Breast epithelium (tissue), 4 donors: ENCODE data around the gene FAM107A. TPM values are rescaled to one million over a fixed set of nuclear protein-coding genes. Genes with fewer than 3 reads are reported as not detected.

Experiments used
- DNase-seq, 2 donors: peaks; one replicate each; pipeline ENCODE4 v3.0.0-alpha.2; 2019; ENCODE audit warnings: low spot score in 2 of 2
- H3K27ac ChIP-seq, 2 donors: fragments of 200-600 bp; sonication (generic) in 1 of 2; one replicate each; pipeline ENCODE4 v1.5.1; 2016 to 2019; ENCODE audit warnings: mild to moderate bottlenecking in 1 of 2
- H3K27me3 ChIP-seq, 2 donors: fragments of 200-600 bp; sonication (generic) in 1 of 2; one replicate each; pipeline versions ENCODE4 v1.5.1 to v1.6.0; 2017 to 2019; ENCODE audit warnings: control low read depth in 1 of 2, mild to moderate bottlenecking in 1 of 2
- H3K36me3 ChIP-seq: fragments of 200-600 bp; one replicate; pipeline ENCODE4 v1.5.1; 2019
- H3K4me1 ChIP-seq, 2 donors: fragments of 200-600 bp; sonication (generic); one replicate each; pipeline ENCODE4 v1.5.1; 2016 to 2019; ENCODE audit warnings: control low read depth in 1 of 2
- H3K4me3 ChIP-seq, 3 donors: fragments of 200-600 bp; sonication (generic); 1 replicate in 2 of 3; 2 replicates in 1 of 3; pipeline ENCODE4 v1.5.1; 2016 to 2019; ENCODE audit warnings: mild to moderate bottlenecking in 3 of 3, moderate library complexity in 2 of 3
- H3K9me3 ChIP-seq, 2 donors: fragments of 200-600 bp; sonication (generic) in 1 of 2; one replicate each; pipeline ENCODE4 v1.5.1; 2016 to 2019; ENCODE audit warnings: control low read depth in 1 of 2
- POLR2A ChIP-seq: fragments of 450-650 bp; IDR thresholded peaks from one replicate; pipeline ENCODE4 v1.6.1; 2016; ENCODE audit warnings: antibody characterized with exemption, mild to moderate bottlenecking, moderate library complexity
- POLR2AphosphoS5 ChIP-seq, 3 donors: sonication (generic); formaldehyde crosslinking; IDR thresholded peaks; one replicate each; pipeline ENCODE4 v1.6.1; 2017; ENCODE audit warnings: antibody characterized with exemption in 3 of 3
- intact Hi-C: fragments of 100-400 bp; cut with DNase I; formaldehyde crosslinking; loops from one replicate; pipeline ENCODE4 v1.15.1; 2023; ENCODE audit warnings: low total_unique reads
- total RNA-seq, 3 donors: library from RNA; depleted of rRNA; stranded (reverse); fragments of >200 nt; gene quantifications; one replicate each; pipeline ENCODE4 v1.1.0, GENCODE V29; 2016
- TF ChIP-seq, protein P1 (sequence below), 3 donors: fragments of 450-650 bp; IDR thresholded peaks; one replicate each; pipeline ENCODE4 v1.5.1; 2016 to 2017; ENCODE audit warnings: antibody characterized with exemption in 3 of 3, mild to moderate bottlenecking in 3 of 3, moderate library complexity in 3 of 3

The FAM107A gene
- total RNA-seq, 3 donors from 2014 or later = 17.7 to 64.5 (median 31.9) TPM

DNA sequence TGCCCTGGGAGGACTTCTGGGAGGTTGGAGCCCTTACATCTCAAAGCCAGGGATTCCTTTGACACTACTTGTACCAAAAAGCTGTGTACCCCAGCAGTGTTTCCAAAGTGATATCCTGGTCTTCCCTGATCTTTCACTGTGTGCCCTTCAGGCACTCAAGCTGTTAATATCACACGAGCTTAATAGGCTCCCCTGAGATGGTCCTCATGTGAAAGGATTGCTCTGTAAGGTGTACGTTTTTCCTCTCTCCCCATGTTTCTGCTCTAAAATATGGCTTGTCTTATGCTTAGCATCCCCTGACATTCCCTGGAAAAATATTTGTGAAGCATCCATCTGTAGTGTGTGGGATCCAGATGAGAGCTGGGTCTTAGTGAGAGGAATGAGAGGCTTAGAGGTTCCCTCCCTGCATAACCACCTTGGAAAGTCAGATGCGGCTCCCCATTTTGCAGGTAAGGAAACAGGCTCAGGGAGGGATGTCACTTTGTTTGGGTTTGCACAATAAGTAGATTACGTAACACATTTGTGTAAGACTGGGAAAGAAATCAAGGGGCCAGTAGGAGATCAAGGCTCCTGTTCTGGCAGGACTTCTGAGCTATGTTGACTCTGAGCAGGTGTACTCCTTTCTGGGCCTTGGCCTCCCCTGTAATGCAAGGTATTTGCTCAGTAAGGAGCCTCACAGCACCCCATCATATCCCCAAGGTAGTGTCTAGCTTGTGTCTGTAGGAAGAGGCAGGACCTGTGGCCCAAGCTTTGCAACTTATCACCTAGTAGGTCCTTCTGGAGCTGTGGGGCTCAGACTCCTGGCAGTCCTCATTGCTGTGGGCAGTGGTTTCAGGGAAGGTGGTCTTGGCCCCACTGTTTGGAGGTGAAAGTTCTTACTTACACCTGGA lies 39.5 kb downstream of the FAM107A start:
- intact Hi-C loops = no loop called here
- Histone ChIP-seq H3K4me1 (peaks cover 0 to 15% of the 10 kb centered on the region in 2 donors), H3K27me3 (no peaks in the 10 kb centered on the region), H3K4me3 (no peak overlapping the region), H3K36me3 (no peaks in the 10 kb centered on the region), H3K27ac (peak overlapping the region; percentile 83 to 85), H3K9me3 (no peaks in the 10 kb centered on the region)
- DNase-seq = no peak
- TF ChIP-seq, protein P1, sequence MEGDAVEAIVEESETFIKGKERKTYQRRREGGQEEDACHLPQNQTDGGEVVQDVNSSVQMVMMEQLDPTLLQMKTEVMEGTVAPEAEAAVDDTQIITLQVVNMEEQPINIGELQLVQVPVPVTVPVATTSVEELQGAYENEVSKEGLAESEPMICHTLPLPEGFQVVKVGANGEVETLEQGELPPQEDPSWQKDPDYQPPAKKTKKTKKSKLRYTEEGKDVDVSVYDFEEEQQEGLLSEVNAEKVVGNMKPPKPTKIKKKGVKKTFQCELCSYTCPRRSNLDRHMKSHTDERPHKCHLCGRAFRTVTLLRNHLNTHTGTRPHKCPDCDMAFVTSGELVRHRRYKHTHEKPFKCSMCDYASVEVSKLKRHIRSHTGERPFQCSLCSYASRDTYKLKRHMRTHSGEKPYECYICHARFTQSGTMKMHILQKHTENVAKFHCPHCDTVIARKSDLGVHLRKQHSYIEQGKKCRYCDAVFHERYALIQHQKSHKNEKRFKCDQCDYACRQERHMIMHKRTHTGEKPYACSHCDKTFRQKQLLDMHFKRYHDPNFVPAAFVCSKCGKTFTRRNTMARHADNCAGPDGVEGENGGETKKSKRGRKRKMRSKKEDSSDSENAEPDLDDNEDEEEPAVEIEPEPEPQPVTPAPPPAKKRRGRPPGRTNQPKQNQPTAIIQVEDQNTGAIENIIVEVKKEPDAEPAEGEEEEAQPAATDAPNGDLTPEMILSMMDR (IDR thresholded peaks at IDR 0.05) = no peak
- TF ChIP-seq POLR2AphosphoS5 (IDR thresholded peaks at IDR 0.05) = no peak
- no peak for TF ChIP-seq POLR2A

DNA sequence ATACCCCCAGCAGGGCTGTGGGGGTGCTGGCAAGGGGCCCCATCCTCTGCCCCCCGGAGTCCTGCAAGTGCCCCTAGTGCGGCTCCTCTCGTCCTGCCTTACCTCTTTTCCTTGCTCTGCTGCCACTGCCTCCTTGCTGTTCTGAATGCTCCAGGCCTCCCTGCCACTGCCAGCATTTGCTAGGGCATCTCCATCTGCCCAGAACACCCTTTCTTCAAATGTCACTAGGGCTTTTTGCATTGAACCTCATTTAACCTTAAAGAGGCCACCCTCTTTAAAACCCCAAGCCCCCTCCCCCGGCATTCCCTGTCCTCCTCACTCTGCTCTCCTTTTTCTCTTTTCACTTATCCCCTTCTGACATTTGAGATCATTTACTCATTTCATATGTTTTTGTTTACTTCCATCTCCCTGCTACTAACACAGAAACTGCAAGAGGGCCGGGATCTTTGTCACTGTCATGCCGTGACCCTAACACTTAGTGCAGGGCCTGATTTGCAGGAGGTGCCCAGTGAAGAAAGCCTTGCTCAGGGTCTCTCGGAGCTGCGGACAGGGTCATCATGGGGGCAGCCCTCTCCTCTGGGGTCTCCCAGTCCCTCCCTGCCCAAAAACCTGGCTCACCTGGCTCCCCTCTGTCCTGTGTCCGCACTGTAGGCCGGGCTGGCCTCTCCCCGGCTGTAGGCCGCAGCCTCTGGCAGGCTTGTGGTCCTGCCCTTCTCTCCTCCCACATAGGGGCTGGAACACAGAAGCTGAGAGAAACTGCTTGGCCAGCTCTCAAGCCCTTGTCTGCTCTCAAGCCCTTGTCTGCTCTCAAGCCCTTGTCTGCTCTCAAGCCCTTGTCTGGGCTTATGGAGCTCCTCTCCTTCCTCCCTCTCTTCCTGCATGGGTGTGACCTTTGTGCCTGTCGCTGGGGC lies 40.4 kb downstream of the FAM107A start, which contains the start of gene ACOX2:
Gene ACOX2, minus strand, starts transcription at position 690 of the 911 bp plus-strand sequence. CDS start 2,084 bp downstream, outside the sequence.
- TF ChIP-seq POLR2AphosphoS5 (IDR thresholded peaks at IDR 0.05) (no peak), POLR2A (no peak)
- TF ChIP-seq, protein P1 (IDR thresholded peaks at IDR 0.05) = no peak

DNA sequence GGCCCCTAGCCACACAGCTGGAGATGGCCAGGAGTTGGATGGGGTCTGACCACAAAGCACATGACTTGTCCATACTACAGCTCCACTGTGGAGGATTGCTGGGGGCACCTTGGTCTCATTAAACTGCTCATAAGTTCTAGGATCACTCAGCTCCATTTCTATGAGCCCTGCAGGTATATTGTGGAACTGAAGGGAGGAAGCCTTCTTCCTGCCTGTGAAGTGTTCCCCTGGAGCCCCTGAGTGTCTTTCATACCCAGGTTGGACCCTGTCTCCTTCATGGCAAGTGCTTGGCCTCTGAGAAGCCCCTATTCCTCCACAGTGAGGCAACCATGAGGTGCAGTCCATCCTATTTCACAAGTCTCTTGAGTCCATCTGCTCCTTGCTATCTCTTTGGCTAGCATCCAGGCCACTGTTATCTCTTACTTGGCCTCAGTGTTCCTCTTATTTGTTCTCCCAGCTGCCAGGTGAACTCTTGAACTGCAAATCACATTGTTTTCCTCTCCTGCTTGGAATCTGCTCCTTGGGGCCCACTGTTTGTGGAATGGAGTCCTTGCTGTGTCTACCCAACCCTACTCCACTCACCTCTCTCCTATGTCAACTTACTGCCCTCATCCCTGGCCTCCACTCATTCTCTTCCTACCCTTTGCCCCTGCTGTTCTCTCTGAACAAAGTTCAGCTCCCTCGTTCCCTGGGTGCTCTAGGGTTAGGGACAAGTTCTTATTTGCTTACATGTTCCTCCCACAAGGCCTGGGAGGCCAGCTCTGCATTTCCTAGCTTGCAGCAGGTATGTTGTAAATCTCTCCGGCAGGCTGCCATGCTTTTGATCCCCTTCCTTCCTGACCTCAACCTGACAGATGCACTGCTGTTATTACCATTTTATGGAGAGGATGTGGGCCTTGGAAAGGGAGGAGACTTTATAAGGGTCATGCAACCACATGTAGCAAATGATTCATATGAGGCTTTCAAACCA lies 41.4 kb downstream of the FAM107A start:
- Histone ChIP-seq H3K36me3 (no peaks in the 10 kb centered on the region), H3K27ac (peak overlapping the region; percentile 83 to 85), H3K9me3 (no peaks in the 10 kb centered on the region), H3K27me3 (no peaks in the 10 kb centered on the region), H3K4me3 (peak overlapping the region; percentile 25 to 56 (median 42)), H3K4me1 (peaks cover 0 to 15% of the 10 kb centered on the region in 2 donors)
- DNase-seq = no peak
- TF ChIP-seq, protein P1 (IDR thresholded peaks at IDR 0.05) = no peak
- TF ChIP-seq POLR2A = no peak
- no peak for TF ChIP-seq POLR2AphosphoS5 (IDR thresholded peaks at IDR 0.05)
- intact Hi-C loops = no loop called here

More for the DNA sequence above, 40.4 kb downstream of the FAM107A start, which contains the start of gene ACOX2:
- Histone ChIP-seq H3K4me1 (peaks cover 0 to 15% of the 10 kb centered on the region in 2 donors), H3K9me3 (no peaks in the 10 kb centered on the region), H3K36me3 (no peaks in the 10 kb centered on the region), H3K27me3 (no peaks in the 10 kb centered on the region), H3K27ac (peak within 1 kb of the TSS; percentile 83 to 85), H3K4me3 (peak within 1 kb of the TSS; percentile 25 to 56 (median 42))
- DNase-seq = peak in 1 of 2 donors; percentile 43
- intact Hi-C loops = no loop called here

DNA sequence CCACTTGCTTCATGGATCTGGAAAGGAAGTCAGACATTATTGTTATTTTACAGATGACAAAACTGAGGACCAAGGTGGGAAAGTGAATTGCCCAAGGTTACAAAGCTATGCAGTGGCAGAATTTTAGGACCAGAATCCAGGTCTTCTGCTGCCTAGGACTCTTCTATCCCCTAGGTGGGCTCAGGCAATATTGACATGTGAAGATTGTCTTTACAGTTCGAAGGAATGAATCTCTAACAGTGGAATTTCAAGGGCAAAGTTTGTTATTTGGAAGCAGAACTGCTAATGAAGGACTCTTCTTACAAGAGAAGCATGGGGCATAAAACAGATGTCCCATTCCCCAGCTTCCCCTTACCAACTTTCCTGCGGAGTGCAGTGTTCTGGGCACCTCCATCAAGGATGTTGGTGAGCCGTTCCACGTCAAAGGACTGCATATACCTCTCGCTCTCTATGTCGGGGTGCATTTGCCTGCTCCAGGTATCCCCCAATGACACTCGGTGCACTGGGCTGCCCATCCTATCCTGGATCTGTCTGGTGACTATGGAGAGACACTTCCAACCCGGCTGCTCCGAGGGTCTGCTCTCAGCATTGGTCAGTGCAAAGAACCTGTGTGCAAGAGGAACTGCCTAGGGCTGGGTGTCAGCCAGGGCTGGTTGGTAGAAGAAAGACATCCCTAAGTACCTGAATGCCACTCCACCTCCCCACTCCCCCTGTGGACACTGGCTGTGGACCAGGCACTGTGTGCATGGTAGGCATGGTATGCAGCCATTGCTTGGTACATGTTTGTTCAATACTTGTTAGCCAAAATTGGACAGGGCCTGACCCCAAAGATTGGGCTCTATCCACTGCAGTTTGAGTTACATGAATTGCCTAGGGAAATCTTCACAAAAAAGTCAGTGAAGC lies 42.3 kb downstream of the FAM107A start:
- H3K4me3 ChIP-seq = no peak overlapping the region
- H3K9me3 ChIP-seq = no peaks in the 10 kb centered on the region
- intact Hi-C loops = no loop called here
- H3K27ac ChIP-seq = no peak overlapping the region
- TF ChIP-seq, protein P1 (IDR thresholded peaks at IDR 0.05) = no peak
- TF ChIP-seq POLR2A = no peak
- TF ChIP-seq POLR2AphosphoS5 (IDR thresholded peaks at IDR 0.05) = no peak
- H3K4me1 ChIP-seq = peaks cover 0 to 15% of the 10 kb centered on the region in 2 donors
- H3K27me3 ChIP-seq = no peaks in the 10 kb centered on the region
- no peak for DNase-seq
- H3K36me3 ChIP-seq = no peaks in the 10 kb centered on the region
